K562 (cell line): ENCODE measurements around the gene FAM222A. TPM values are rescaled to one million over a fixed set of nuclear protein-coding genes. Genes with fewer than 3 reads are reported as not detected.
A peak's percentile ranks its signal among the peaks of the same experiment; 100 is the strongest.

Experiments used
- CBFA2T2 ChIP-seq: fragments of 450-650 bp; conservative IDR thresholded peaks from 2 replicates; pipeline ENCODE4 v1.6.1; 2017; ENCODE audit warnings: mild to moderate bottlenecking
- DNMT1 ChIP-seq: fragments of 450-650 bp; IDR thresholded peaks from 2 replicates; pipeline ENCODE4 v1.6.1; 2016; ENCODE audit warnings: antibody characterized with exemption, mild to moderate bottlenecking
- EP300 ChIP-seq: IDR thresholded peaks from 2 replicates; pipeline ENCODE4 v1.6.1; 2012; ENCODE audit warnings: low read length, improper control_type of control experiment
- ETV1 ChIP-seq: fragments of 450-650 bp; conservative IDR thresholded peaks from 2 replicates; pipeline ENCODE4 v1.6.1; 2016; ENCODE audit warnings: missing genetic modification characterization, control low read depth, low read depth, missing compliant biosample characterization
- FOXA3 ChIP-seq, 2 experiments: fragments of 450-650 bp in 1 of 2; sonication (generic) in 1 of 2; formaldehyde crosslinking; IDR thresholded peaks in 1 of 2; conservative IDR thresholded peaks in 1 of 2; 2 replicates each; pipeline versions ENCODE4 v1.4.0 to v1.8.0; 2020 to 2022; ENCODE audit warnings: mild to moderate bottlenecking in 2 of 2, missing genetic modification reagents in 1 of 2
- HIVEP1 ChIP-seq: fragments of 250-450 bp; sonication (Bioruptor Pico); IDR thresholded peaks from 2 replicates; pipeline ENCODE4 v1.4.0; 2020; ENCODE audit warnings: mild to moderate bottlenecking
- HLTF ChIP-seq: fragments of 450-650 bp; IDR thresholded peaks from 2 replicates; pipeline ENCODE4 v1.6.1; 2016
- JUND ChIP-seq, 2 experiments: IDR thresholded peaks; 2 replicates in 1 of 2; 3 replicates in 1 of 2; pipeline ENCODE4 v1.6.1; 2011; ENCODE audit warnings: borderline replicate concordance in 2 of 2, low read depth in 2 of 2, low read length in 2 of 2, improper control_type of control experiment in 1 of 2, missing biosample characterization in 1 of 2, missing genetic modification characterization in 1 of 2, missing genetic modification reagents in 1 of 2
- KAT2B ChIP-seq: IDR thresholded peaks from one replicate; pipeline ENCODE4 v1.6.1; 2012; ENCODE audit warnings: low read depth, mild to moderate bottlenecking, control low read depth, inconsistent platforms, low read length, moderate library complexity
- KDM2B ChIP-seq: fragments of 250-450 bp; sonication (Bioruptor Pico); IDR thresholded peaks from 2 replicates; pipeline ENCODE4 v1.8.0; 2021; ENCODE audit warnings: mild to moderate bottlenecking, moderate library complexity
- NFE2L1 ChIP-seq: fragments of 450-650 bp; IDR thresholded peaks from 2 replicates; pipeline ENCODE4 v1.6.1; 2016; ENCODE audit warnings: missing genetic modification characterization, low read depth, mild to moderate bottlenecking, missing compliant biosample characterization, moderate library complexity, borderline replicate concordance
- NONO ChIP-seq, 2 experiments: fragments of 200-400 bp in 1 of 2; fragments of 450-650 bp in 1 of 2; formaldehyde crosslinking in 1 of 2; IDR thresholded peaks; 2 replicates each; pipeline ENCODE4 v1.6.1; 2017; ENCODE audit warnings: low read depth in 2 of 2, mild to moderate bottlenecking in 2 of 2, moderate library complexity in 2 of 2, low read length in 1 of 2
- SETDB1 ChIP-seq: IDR thresholded peaks from one replicate; pipeline ENCODE4 v1.6.1; 2012; ENCODE audit warnings: low read length, control low read depth, inconsistent platforms
- SIX5 ChIP-seq, 2 experiments: IDR thresholded peaks; 2 replicates each; pipeline ENCODE4 v1.6.1; 2011; ENCODE audit warnings: low read length in 2 of 2, borderline replicate concordance in 1 of 2, low read depth in 1 of 2, mild to moderate bottlenecking in 1 of 2, moderate library complexity in 1 of 2; ENCODE audit not compliant: insufficient read depth in 1 of 2
- ZFP30 ChIP-seq: fragments of 250-450 bp; sonication (Bioruptor Pico); IDR thresholded peaks from 2 replicates; pipeline ENCODE4 v1.8.0; 2022; ENCODE audit warnings: moderate library complexity, mild to moderate bottlenecking, inconsistent platforms, borderline replicate concordance
- ZNF121 ChIP-seq: sonication (generic); formaldehyde crosslinking; conservative IDR thresholded peaks from 2 replicates; pipeline ENCODE4 v1.8.0; 2022; ENCODE audit warnings: missing genetic modification reagents
- ZNF197 ChIP-seq: fragments of 200-800 bp; sonication (Bioruptor generic); IDR thresholded peaks from 2 replicates; pipeline ENCODE4 v1.6.1; 2016; ENCODE audit warnings: low read depth, missing genetic modification characterization, missing compliant biosample characterization
- ZNF589 ChIP-seq: fragments of 200-800 bp; sonication (Bioruptor generic); IDR thresholded peaks from 2 replicates; pipeline ENCODE4 v1.6.1; 2016; ENCODE audit warnings: low read depth, missing genetic modification characterization, missing compliant biosample characterization
- ZSCAN29 ChIP-seq: fragments of 450-650 bp; IDR thresholded peaks from 2 replicates; pipeline ENCODE4 v1.6.1; 2017
- polyA plus RNA-seq, 8 experiments: library from polyadenylated mRNA; depleted of rRNA in 4 of 8; stranded (reverse) in 5 of 8; unstranded in 3 of 8; fragments of >200 nt; fragmentation: Nextera tagmentation in 2 of 8; fragmentation: Illumina TruSeq in 1 of 8; extraction: Ambion mirVana in 2 of 8; extraction: Trizol in 1 of 8; gene quantifications; 2 replicates each; pipeline versions ENCODE4 v1.2.1 to v1.2.3, GENCODE V29; 2011 to 2014; ENCODE audit warnings: inconsistent platforms in 1 of 8, missing spikeins in 1 of 8
- total RNA-seq, 7 experiments: library from RNA; depleted of rRNA in 6 of 7; stranded (reverse); fragments of >200 nt in 6 of 7; fragmentation: Illumina TruSeq in 2 of 7; extraction: Trizol in 2 of 7; gene quantifications; 2 replicates each; pipeline versions ENCODE4 v1.2.1 to v1.2.3, GENCODE V29; 2011 to 2021; ENCODE audit warnings: low replicate concordance in 1 of 7
- TF ChIP-seq, protein P1 (sequence below): fragments of 450-650 bp; IDR thresholded peaks from 2 replicates; pipeline ENCODE4 v1.6.1; 2016
- TF ChIP-seq, protein P2 (sequence below): fragments of 450-650 bp; formaldehyde crosslinking; IDR thresholded peaks from 2 replicates; pipeline ENCODE4 v1.4.0; 2020; ENCODE audit warnings: mild to moderate bottlenecking, moderate library complexity
- TF ChIP-seq, protein P3 (sequence below), 2 experiments: fragments of 250-450 bp in 1 of 2; fragments of 450-650 bp in 1 of 2; sonication (Bioruptor Pico) in 1 of 2; IDR thresholded peaks; 2 replicates each; pipeline versions ENCODE4 v1.6.1 to v1.8.0; 2016 to 2021; ENCODE audit warnings: mild to moderate bottlenecking in 2 of 2, moderate library complexity in 2 of 2, missing compliant biosample characterization in 1 of 2, missing genetic modification characterization in 1 of 2
- TF ChIP-seq, protein P4 (sequence below): fragments of 450-650 bp; IDR thresholded peaks from 2 replicates; pipeline ENCODE4 v1.6.1; 2014; ENCODE audit warnings: low read depth, mild to moderate bottlenecking, moderate library complexity, borderline replicate concordance

FAM222A gene
- total and polyA plus RNA-seq, 9 of the 15 experiments (the other 6 are each of a cell fraction or from before 2014, with no cell fraction given): 0.03 to 0.36 (median 0.12) TPM; not detected in 1

DNA sequence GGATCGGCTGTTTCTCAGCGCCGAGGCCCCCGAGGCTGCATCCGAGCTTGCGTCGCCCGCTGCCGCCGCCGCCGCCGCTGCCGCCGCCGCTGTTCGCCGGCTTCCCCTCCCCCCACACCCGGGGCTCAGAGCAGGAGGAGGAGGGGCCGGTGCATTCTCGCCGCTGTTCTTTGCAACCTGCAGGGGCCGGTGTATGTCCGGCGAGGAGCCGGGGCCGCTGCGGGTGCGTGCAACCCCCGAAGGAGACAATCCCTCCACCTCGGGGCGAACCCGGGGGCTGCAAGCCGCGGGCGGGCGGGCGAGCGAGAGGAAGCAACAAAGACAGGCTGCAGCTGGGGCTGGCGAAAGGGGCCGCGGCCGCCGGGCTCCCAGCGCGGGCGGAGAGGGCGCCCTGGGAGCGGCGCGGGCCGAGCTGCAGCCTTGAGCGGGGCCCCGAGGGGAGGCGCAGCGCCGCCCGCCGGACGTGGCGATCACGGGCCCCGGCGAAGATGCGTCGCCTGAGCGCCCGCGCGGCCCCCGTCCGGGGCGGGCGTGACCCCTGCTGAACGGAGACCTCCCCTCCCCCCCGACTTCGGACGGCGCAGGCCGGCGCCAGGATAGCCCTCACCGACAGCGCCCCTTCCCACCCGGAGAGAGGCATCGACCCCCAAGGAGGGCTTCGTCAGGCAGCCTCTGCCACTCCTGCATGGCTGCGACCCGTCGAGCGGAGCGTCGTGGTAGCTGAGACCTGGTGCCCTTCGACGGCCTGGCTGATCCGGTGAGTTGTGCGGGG, 702 bp downstream of the FAM222A start (continued):
- TF ChIP-seq, protein P1, sequence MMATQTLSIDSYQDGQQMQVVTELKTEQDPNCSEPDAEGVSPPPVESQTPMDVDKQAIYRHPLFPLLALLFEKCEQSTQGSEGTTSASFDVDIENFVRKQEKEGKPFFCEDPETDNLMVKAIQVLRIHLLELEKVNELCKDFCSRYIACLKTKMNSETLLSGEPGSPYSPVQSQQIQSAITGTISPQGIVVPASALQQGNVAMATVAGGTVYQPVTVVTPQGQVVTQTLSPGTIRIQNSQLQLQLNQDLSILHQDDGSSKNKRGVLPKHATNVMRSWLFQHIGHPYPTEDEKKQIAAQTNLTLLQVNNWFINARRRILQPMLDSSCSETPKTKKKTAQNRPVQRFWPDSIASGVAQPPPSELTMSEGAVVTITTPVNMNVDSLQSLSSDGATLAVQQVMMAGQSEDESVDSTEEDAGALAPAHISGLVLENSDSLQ: no peak
- TF ChIP-seq DNMT1: no peak
- no peak for TF ChIP-seq EP300
- TF ChIP-seq HIVEP1 (CRISPR knock-in tag): no peak
- no peak for TF ChIP-seq CBFA2T2
- TF ChIP-seq KDM2B (CRISPR knock-in tag): peak; percentile 76; the same call in 1 of the 2 replicates
- no peak for TF ChIP-seq NFE2L1
- TF ChIP-seq ZSCAN29: no peak
- TF ChIP-seq, protein P2, sequence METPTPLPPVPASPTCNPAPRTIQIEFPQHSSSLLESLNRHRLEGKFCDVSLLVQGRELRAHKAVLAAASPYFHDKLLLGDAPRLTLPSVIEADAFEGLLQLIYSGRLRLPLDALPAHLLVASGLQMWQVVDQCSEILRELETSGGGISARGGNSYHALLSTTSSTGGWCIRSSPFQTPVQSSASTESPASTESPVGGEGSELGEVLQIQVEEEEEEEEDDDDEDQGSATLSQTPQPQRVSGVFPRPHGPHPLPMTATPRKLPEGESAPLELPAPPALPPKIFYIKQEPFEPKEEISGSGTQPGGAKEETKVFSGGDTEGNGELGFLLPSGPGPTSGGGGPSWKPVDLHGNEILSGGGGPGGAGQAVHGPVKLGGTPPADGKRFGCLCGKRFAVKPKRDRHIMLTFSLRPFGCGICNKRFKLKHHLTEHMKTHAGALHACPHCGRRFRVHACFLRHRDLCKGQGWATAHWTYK (CRISPR knock-in tag): no peak
- TF ChIP-seq KAT2B: no peak
- no peak for TF ChIP-seq ZNF121 (CRISPR knock-in tag)
- TF ChIP-seq NONO (IDR thresholded peaks at IDR 0.05; ENCODE audit: low read depth in 2 of 2, low read length in 1 of 2): no peak; a peak in 1 of 4 replicates
- no peak for TF ChIP-seq SETDB1
- TF ChIP-seq ETV1 (tag): 0 out of 2 replicates have a peak, but pooled peaks have one; percentile 27
- TF ChIP-seq SIX5 (IDR thresholded peaks at IDR 0.05; ENCODE audit: borderline replicate concordance in 1 of 2, insufficient read depth in 1 of 2, low read depth in 1 of 2, low read length in 2 of 2): no peak
- TF ChIP-seq ZNF197 (CRISPR knock-in tag): no peak
- TF ChIP-seq, protein P3, sequence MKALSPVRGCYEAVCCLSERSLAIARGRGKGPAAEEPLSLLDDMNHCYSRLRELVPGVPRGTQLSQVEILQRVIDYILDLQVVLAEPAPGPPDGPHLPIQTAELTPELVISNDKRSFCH (CRISPR knock-in tag; IDR thresholded peaks at IDR 0.05): no peak
- TF ChIP-seq, protein P3 (tag; IDR thresholded peaks at IDR 0.05): no peak
- TF ChIP-seq, protein P4, sequence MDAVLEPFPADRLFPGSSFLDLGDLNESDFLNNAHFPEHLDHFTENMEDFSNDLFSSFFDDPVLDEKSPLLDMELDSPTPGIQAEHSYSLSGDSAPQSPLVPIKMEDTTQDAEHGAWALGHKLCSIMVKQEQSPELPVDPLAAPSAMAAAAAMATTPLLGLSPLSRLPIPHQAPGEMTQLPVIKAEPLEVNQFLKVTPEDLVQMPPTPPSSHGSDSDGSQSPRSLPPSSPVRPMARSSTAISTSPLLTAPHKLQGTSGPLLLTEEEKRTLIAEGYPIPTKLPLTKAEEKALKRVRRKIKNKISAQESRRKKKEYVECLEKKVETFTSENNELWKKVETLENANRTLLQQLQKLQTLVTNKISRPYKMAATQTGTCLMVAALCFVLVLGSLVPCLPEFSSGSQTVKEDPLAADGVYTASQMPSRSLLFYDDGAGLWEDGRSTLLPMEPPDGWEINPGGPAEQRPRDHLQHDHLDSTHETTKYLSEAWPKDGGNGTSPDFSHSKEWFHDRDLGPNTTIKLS: no peak
- TF ChIP-seq ZNF589 (CRISPR knock-in tag): no peak
- no peak for TF ChIP-seq JUND (IDR thresholded peaks at IDR 0.05; ENCODE audit: borderline replicate concordance, low read depth, low read length)
- no peak for TF ChIP-seq JUND (tag; IDR thresholded peaks at IDR 0.05; ENCODE audit: borderline replicate concordance, low read depth, low read length)
- no peak for TF ChIP-seq HLTF
- no peak for TF ChIP-seq FOXA3 (CRISPR knock-in tag; conservative IDR thresholded peaks at IDR 0.05 in 1 of 2, IDR thresholded peaks at IDR 0.05 in 1 of 2)
- no peak for TF ChIP-seq ZFP30
